HEK293T (cell line): ENCODE results near the gene LENG8.

Experiments used
- CTCF ChIA-PET: fragments of 350-600 bp; formaldehyde crosslinking; extraction: SDS; loops from one replicate; lab custom pipeline; 2021; ENCODE audit warnings: antibody characterized with exemption, inconsistent platforms; lab: Yijun Ruan, JAX
- POLR2A ChIA-PET: fragments of 350-600 bp; formaldehyde crosslinking; extraction: SDS; loops from one replicate; lab custom pipeline; 2020; ENCODE audit warnings: antibody characterized with exemption, inconsistent platforms; lab: Yijun Ruan, JAX
- DNase-seq: peaks from one replicate; pipeline ENCODE4 v3.0.0; 2012; ENCODE audit warnings: mixed read lengths; ENCODE audit errors: extremely low spot score
- ARNT ChIP-seq: fragments of 450-650 bp; IDR thresholded peaks from 2 replicates; pipeline ENCODE4 v1.6.1; 2017; ENCODE audit warnings: mild to moderate bottlenecking
- BHLHE40 ChIP-seq: fragments of 450-650 bp; IDR thresholded peaks from 2 replicates; pipeline ENCODE4 v1.6.1; 2016; ENCODE audit warnings: mild to moderate bottlenecking, moderate library complexity, borderline replicate concordance
- CTBP1 ChIP-seq: fragments of 450-650 bp; IDR thresholded peaks from 2 replicates; pipeline ENCODE4 v1.6.1; 2016; ENCODE audit warnings: borderline replicate concordance
- ELF4 ChIP-seq: fragments of 450-650 bp; IDR thresholded peaks from 2 replicates; pipeline ENCODE4 v1.6.1; 2017; ENCODE audit warnings: antibody characterized with exemption
- FOXA1 ChIP-seq: fragments of 450-650 bp; IDR thresholded peaks from 2 replicates; pipeline ENCODE4 v1.6.1; 2016; ENCODE audit warnings: mild to moderate bottlenecking
- FOXK2 ChIP-seq: fragments of 450-650 bp; IDR thresholded peaks from 2 replicates; pipeline ENCODE4 v1.6.1; 2016; ENCODE audit warnings: mild to moderate bottlenecking
- FOXM1 ChIP-seq: fragments of 450-650 bp; IDR thresholded peaks from 2 replicates; pipeline ENCODE4 v1.6.1; 2017; ENCODE audit warnings: mild to moderate bottlenecking, borderline replicate concordance
- HDGF ChIP-seq: fragments of 450-650 bp; IDR thresholded peaks from 2 replicates; pipeline ENCODE4 v1.6.1; 2017; ENCODE audit warnings: antibody characterized with exemption, borderline replicate concordance
- L3MBTL2 ChIP-seq: fragments of 450-650 bp; conservative IDR thresholded peaks from 2 replicates; pipeline ENCODE4 v1.6.1; 2016; ENCODE audit warnings: mild to moderate bottlenecking
- LEF1 ChIP-seq: fragments of 450-650 bp; IDR thresholded peaks from 2 replicates; pipeline ENCODE4 v1.6.1; 2017; ENCODE audit warnings: mild to moderate bottlenecking, borderline replicate concordance
- NFRKB ChIP-seq: fragments of 450-650 bp; IDR thresholded peaks from 2 replicates; pipeline ENCODE4 v1.6.1; 2016; ENCODE audit warnings: mild to moderate bottlenecking, moderate library complexity
- PKNOX1 ChIP-seq: fragments of 450-650 bp; IDR thresholded peaks from 2 replicates; pipeline ENCODE4 v1.6.1; 2016
- SP1 ChIP-seq: fragments of 450-650 bp; IDR thresholded peaks from 2 replicates; pipeline ENCODE4 v1.6.1; 2017
- SUZ12 ChIP-seq: fragments of 450-650 bp; IDR thresholded peaks from 2 replicates; pipeline ENCODE4 v1.6.1; 2016; ENCODE audit warnings: mild to moderate bottlenecking
- TARDBP ChIP-seq: fragments of 450-650 bp; IDR thresholded peaks from 2 replicates; pipeline ENCODE4 v1.6.1; 2016
- ZNF384 ChIP-seq: fragments of 450-650 bp; IDR thresholded peaks from 2 replicates; pipeline ENCODE4 v1.6.1; 2016

LENG8 gene

GRCh38 chr19:54453921-54454780, 5.2 kb downstream of the LENG8 start:
- ChIA-PET CTCF (no interaction called here), POLR2A (interaction anchor here (0.7 to 2.0 kb wide), 2 partner anchors 8 to 9 kb away, joined by 3 to 5 read pairs; partner anchors contain the start of gene LENG9)
- no peak for DNase-seq
- no peak for TF ChIP-seq TARDBP
- TF ChIP-seq NFRKB: no peak
- TF ChIP-seq LEF1: no peak
- no peak for TF ChIP-seq FOXK2
- TF ChIP-seq FOXM1: no peak
- no peak for TF ChIP-seq FOXA1
- TF ChIP-seq L3MBTL2: no peak
- no peak for TF ChIP-seq ELF4
- no peak for TF ChIP-seq HDGF
- no peak for TF ChIP-seq BHLHE40
- no peak for TF ChIP-seq PKNOX1
- no peak for TF ChIP-seq CTBP1
- no peak for TF ChIP-seq ARNT
- no peak for TF ChIP-seq ZNF384
- TF ChIP-seq SP1: no peak
- TF ChIP-seq SUZ12: no peak

DNA sequence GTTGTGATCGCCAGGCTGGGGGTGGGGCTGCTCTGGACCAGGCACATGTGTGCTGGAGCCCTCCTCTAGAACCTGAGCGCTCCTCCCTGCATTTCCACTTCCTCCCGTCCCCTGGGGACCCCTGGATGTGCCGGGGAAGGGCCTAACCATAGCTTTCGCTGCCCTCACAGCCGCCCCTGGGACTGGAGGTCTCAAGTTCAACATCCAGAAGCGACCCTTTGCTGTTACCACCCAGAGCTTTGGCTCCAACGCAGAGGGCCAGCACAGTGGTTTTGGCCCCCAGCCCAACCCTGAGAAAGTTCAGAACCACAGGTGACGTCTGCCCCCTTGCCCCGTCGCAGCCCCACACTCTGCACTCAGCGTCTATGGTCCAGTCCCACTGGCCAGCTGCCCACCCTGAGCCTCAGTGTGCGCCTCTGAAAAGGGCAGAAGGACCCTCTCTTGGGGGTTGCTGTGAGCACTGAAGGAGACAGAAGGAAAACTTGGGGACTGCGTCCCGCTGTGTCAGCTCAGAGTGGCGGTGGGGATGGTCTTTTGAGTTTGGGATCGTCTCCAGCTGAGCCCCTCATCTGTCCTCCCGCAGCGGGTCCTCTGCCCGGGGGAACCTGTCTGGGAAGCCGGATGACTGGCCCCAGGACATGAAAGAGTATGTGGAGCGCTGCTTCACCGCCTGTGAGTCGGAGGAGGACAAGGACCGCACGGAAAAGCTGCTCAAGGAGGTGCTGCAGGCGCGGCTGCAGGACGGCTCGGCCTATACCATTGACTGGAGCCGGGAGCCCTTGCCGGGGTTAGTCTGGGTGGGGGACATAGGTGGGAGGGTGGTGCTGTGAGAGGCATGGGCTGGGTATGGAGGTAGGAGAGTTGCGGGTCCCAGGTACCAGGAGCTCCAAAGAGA, 6.0 kb downstream of the LENG8 start:
- DNase-seq: no peak
- POLR2A ChIA-PET: interaction anchor here (0.7 to 2.0 kb wide), 2 partner anchors 7 to 9 kb away, joined by 3 to 5 read pairs; partner anchors contain the start of gene LENG9
- CTCF ChIA-PET: no interaction called here
- TF ChIP-seq LEF1 (no peak), HDGF (no peak), TARDBP (no peak), SP1 (no peak), PKNOX1 (no peak), SUZ12 (no peak), FOXA1 (no peak), ZNF384 (no peak), FOXK2 (no peak), CTBP1 (no peak), ELF4 (no peak), FOXM1 (no peak), BHLHE40 (no peak), L3MBTL2 (no peak), NFRKB (no peak), ARNT (no peak)

GRCh38 chr19:54455786-54456422, 6.9 kb downstream of the LENG8 start:
- ChIA-PET POLR2A (no interaction called here), CTCF (no interaction called here)
- no peak for DNase-seq

More at GRCh38 chr19:54455786-54456422, 6.9 kb downstream of the LENG8 start:
- TF ChIP-seq BHLHE40 (no peak), FOXK2 (no peak), CTBP1 (no peak), SP1 (no peak), TARDBP (no peak), L3MBTL2 (no peak), PKNOX1 (no peak), LEF1 (no peak), FOXA1 (no peak), ARNT (no peak), SUZ12 (no peak), FOXM1 (no peak), ELF4 (no peak), HDGF (no peak), ZNF384 (no peak)
